GM12873 (cell line): ENCODE data around the gene FNDC11.

Experiments used
- TF ChIP-seq, protein P1 (sequence below): IDR thresholded peaks from 2 replicates; pipeline ENCODE4 v1.5.1; 2012; ENCODE audit warnings: low read depth, mild to moderate bottlenecking, moderate library complexity, low read length, control low read depth; ENCODE audit not compliant: insufficient read depth; ENCODE audit errors: missing control alignments

The FNDC11 gene

DNA sequence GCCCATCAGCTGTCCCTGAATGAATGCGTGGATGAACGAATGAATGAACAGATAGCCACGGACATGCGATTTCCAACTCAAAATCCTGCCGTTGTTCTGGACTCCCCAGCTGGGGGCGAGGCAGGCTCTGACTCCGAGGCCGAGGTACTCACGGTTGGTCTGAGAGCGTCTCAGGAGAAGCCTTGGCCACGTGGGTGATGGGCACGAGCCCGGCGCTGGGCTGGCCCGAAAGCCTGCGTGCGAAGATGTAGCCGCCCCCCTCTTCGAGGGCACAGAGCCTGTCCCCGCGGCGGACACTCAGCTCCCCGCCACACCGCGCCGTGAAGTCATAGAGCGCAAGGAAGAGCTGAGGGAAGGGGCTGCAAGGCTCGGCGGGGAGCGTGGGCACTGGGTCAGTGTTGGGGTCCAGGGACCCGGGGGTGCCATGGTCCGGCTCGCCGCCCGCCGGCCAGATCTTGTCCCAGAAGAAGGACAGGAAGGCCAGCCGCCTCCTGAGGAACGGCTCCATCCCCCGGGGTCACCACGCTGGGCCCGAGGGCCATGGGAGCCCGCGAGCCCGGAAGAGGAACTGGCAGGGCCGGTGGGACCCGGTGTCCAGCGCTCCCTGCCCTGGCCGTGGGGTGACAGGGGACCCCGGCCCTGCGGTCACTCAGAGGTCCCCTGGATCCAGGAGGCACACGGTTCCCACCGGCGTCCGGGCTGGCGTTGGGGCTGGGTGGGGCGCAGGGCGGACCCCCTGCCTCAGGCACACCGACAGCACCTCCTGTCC is 6.8 kb upstream of the FNDC11 start:
- TF ChIP-seq, protein P1, sequence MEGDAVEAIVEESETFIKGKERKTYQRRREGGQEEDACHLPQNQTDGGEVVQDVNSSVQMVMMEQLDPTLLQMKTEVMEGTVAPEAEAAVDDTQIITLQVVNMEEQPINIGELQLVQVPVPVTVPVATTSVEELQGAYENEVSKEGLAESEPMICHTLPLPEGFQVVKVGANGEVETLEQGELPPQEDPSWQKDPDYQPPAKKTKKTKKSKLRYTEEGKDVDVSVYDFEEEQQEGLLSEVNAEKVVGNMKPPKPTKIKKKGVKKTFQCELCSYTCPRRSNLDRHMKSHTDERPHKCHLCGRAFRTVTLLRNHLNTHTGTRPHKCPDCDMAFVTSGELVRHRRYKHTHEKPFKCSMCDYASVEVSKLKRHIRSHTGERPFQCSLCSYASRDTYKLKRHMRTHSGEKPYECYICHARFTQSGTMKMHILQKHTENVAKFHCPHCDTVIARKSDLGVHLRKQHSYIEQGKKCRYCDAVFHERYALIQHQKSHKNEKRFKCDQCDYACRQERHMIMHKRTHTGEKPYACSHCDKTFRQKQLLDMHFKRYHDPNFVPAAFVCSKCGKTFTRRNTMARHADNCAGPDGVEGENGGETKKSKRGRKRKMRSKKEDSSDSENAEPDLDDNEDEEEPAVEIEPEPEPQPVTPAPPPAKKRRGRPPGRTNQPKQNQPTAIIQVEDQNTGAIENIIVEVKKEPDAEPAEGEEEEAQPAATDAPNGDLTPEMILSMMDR = no peak

- TF ChIP-seq, protein P1 = no peak
Measured at GRCh38 chr20:63547725-63548480, 6.1 kb upstream of the FNDC11 start, which contains the start of gene SRMS. SRMS (minus strand) TSS chr20:63547749; CDS start chr20:63547463, 286 bp downstream.

DNA sequence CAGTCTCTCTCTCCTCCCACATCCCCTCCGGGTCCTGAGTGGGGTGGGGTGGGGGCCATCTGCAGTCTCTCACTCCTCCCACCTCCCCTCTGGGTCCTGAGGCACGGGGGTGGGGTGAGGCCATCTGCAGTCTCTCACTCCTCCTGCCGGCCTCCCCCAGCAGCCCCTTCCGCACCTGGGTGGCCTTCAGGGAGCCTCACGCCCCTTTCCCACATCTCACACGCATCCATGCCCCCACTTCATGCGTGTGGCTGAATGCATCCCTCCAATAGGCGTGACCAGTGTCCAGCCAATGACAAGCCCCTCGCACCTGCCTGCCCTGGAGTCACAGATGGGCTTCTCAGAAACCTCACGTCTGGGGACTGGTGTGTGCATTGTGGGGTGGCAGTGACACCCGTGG is 5.4 kb upstream of the FNDC11 start:
- TF ChIP-seq, protein P1 = no peak

- TF ChIP-seq, protein P1 = no peak
Measured at GRCh38 chr20:63549019-63549418, 4.9 kb upstream of the FNDC11 start.

- TF ChIP-seq, protein P1 = no peak
Measured at GRCh38 chr20:63549679-63550282, 4.2 kb upstream of the FNDC11 start.

- TF ChIP-seq, protein P1 = no peak
Measured at GRCh38 chr20:63551068-63551467, 2.9 kb upstream of the FNDC11 start.

GRCh38 chr20:63552481-63553249 is 1.3 kb upstream of the FNDC11 start:
- TF ChIP-seq, protein P1 = no peak
